ENCODE results near the gene MYL6.

- TF ChIP-seq, protein P1, sequence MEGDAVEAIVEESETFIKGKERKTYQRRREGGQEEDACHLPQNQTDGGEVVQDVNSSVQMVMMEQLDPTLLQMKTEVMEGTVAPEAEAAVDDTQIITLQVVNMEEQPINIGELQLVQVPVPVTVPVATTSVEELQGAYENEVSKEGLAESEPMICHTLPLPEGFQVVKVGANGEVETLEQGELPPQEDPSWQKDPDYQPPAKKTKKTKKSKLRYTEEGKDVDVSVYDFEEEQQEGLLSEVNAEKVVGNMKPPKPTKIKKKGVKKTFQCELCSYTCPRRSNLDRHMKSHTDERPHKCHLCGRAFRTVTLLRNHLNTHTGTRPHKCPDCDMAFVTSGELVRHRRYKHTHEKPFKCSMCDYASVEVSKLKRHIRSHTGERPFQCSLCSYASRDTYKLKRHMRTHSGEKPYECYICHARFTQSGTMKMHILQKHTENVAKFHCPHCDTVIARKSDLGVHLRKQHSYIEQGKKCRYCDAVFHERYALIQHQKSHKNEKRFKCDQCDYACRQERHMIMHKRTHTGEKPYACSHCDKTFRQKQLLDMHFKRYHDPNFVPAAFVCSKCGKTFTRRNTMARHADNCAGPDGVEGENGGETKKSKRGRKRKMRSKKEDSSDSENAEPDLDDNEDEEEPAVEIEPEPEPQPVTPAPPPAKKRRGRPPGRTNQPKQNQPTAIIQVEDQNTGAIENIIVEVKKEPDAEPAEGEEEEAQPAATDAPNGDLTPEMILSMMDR (IDR thresholded peaks at IDR 0.05), result no peak
- TF ChIP-seq POLR2AphosphoS5 (IDR thresholded peaks at IDR 0.05; ENCODE audit: low read depth, low read length) (no peak), TAF1 (IDR thresholded peaks at IDR 0.05; ENCODE audit: borderline replicate concordance, low read depth, low read length) (no peak), ELF1 (IDR thresholded peaks at IDR 0.05) (no peak), MAX (IDR thresholded peaks at IDR 0.05; ENCODE audit: low read depth) (no peak), EP300 (IDR thresholded peaks at IDR 0.05; ENCODE audit: borderline replicate concordance in 1 of 2, low read depth in 1 of 2, low read length in 1 of 2) (no peak)
- TF ChIP-seq, protein P2, sequence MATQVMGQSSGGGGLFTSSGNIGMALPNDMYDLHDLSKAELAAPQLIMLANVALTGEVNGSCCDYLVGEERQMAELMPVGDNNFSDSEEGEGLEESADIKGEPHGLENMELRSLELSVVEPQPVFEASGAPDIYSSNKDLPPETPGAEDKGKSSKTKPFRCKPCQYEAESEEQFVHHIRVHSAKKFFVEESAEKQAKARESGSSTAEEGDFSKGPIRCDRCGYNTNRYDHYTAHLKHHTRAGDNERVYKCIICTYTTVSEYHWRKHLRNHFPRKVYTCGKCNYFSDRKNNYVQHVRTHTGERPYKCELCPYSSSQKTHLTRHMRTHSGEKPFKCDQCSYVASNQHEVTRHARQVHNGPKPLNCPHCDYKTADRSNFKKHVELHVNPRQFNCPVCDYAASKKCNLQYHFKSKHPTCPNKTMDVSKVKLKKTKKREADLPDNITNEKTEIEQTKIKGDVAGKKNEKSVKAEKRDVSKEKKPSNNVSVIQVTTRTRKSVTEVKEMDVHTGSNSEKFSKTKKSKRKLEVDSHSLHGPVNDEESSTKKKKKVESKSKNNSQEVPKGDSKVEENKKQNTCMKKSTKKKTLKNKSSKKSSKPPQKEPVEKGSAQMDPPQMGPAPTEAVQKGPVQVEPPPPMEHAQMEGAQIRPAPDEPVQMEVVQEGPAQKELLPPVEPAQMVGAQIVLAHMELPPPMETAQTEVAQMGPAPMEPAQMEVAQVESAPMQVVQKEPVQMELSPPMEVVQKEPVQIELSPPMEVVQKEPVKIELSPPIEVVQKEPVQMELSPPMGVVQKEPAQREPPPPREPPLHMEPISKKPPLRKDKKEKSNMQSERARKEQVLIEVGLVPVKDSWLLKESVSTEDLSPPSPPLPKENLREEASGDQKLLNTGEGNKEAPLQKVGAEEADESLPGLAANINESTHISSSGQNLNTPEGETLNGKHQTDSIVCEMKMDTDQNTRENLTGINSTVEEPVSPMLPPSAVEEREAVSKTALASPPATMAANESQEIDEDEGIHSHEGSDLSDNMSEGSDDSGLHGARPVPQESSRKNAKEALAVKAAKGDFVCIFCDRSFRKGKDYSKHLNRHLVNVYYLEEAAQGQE (IDR thresholded peaks at IDR 0.05; ENCODE audit: low read depth, low read length), result no peak
These were observed 27.3 kb upstream of the MYL6 start for GRCh38 chr12:56130876-56131275.

Data from SK-N-SH (cell line).